Hematopoietic multipotent progenitor cell treated with erythropoietin and hydrocortisone succinate and interleukin-3 and kit ligand, for 17 days (in vitro differentiated cells): ENCODE results near the gene PTK7.

Experiments
- DNase-seq: peaks from one replicate; pipeline ENCODE4 v3.0.0-alpha.2; 2015; ENCODE audit warnings: low spot score

PTK7 gene

GRCh38 chr6:43207286-43207685, 131.2 kb downstream of the PTK7 start:
- DNase-seq = no peak
